DMS 273 (cell line): ENCODE results near the gene TMEM229B.
A peak's percentile ranks its signal among the peaks of the same experiment; 100 is the strongest.

Experiments
- DNase-seq: peaks from one replicate; lab custom pipeline; 2025; ENCODE audit not compliant: unreplicated experiment; lab: John Stamatoyannopoulos, UW

Gene TMEM229B

DNA sequence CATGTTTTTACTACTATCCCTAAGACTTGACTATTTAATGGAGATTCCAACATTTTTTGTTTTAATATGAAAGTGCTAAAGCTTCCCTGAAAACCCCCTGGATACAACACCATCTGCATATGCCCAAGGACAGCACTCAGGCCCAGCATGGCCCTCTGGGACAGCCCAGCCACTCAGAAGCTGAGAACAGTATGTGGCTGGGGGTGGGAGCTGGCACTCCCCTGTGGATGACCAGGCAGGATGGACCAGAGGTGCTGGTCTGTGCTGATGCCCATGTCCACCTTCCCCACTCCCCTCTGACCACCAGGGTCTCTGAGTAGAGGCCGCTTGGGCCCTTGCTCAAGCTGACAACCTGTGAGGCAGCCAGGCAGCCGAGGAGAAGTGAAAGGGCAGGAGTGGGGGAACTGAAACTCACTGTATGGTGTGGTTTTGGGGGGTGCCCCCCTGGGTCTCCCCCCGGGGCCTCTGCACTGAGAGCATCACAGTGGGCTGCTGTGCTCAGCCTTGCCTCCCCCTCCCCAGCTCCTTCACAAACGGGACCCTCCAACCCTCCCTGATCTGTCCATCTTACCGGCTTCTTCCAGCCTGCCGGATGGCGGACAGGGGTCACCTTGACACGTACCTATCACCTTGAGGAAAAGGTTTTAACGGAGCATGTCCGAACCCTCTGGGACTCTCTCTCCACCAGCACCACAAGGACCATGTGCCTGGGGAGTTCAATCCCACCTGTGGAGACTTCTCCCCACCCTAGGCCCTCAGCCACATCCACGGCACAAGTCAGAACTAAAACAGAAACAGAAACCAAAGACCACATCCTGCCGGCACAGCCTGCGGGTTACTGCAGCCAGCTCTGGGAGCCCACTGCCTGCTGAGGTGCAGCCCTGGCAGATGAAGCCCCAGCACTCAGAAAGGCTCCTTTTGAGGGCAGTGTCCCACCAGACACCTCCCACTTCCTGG is at the start of gene TMEM229B:
TSS of gene TMEM229B (minus strand) at position 785 of the 957 bp plus-strand sequence. CDS start 14,798 bp downstream, outside the sequence.
- DNase-seq, result no peak

DNA sequence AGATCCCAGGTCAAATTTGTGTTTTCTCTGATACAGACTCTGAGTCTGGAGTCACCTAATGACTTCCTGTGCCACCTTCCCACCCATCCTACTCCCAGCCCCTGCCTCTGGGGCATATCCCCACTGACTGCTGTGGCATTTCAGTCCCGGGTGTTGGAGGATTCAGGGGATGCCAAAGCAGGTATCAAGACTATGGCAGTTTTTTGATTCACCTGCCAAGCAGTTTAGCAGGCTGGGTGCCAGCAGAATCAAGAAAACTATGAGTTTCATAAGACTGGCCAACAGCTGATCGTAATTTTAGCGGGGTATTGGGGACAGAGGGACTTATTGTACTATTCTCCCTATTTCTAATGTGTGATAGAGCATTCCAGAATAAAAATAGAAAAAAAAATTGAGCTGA is 49.2 kb upstream of the TMEM229B start:
- no peak for DNase-seq

DNA sequence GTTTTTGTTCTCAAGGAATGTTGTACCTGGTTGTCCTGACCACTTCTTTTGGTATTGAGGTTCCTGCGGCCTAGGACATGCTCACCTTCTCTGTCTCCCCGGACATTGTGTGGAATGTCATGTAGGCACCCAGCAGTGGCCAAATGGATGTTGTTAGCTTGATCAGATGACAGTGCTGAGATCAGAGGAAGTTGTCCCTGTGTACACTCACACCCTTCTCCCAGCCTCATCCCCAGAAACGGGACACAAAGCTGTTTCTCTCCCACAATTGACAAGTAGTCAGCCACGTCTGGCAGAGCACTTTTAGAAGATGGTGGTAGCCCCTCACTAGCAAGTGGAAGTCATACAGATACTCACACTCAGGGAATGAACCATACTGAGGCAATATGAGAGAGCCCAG is 47.6 kb upstream of the TMEM229B start:
- DNase-seq, result no peak

DNA sequence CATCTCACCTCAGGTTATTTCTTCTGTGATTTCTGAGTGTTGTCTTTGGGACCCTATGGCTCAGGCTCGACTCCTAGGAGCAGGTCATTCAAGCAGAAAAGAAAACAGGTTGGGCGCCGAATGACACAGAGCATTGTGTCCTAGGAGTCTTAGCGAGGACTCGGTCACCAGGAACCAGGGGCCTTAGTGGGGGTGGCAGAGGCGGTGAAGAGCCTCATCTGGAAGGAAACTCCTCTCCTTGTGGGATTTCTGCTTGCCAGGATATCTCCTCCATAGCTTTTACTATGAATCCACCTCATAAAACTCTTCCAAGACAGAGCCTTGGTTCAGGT is 45.2 kb upstream of the TMEM229B start:
- no peak for DNase-seq

DNA sequence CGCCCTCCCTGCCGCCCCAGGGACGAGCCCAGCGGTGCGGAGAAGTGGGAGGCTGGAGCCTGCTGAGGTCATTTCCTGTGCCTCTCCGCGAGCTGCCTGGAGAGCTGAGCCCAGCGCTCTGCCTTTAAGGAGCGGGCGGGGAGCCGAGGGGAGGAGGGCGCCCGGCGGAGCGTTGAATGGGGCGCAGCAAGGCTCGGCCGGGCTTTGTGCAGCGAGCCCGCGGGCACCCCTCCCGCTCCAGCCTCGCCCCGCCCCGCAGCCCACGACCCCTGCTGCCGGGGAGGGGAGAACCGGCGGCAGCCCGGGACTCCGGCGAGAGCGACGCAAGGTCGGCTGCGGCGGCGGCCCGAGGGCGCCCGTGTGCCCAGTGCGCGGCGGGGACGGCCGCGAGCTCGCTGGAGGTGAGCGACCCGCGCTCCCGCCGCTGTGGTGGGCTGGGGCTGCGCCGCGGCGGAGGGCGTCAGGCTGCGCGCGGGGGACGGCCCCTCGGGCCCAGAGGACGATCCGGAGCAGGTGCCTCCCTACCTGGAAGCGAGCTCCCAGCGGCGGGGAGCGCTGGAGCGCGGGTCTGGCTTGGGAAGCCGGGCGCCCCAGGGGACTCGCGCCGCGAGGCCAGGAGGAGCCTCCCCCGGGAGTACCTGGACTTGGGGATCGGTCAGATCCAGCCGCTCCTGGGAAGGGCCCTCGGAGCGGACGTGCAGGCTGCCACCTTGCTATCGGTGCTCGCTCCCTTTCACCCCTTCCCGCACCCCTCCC is 44.7 kb upstream of the TMEM229B start, which contains the start of gene PLEKHH1:
TSS of gene PLEKHH1 (plus strand) at position 293 of the 756 bp plus-strand sequence. CDS start 8,578 bp downstream, outside the sequence.
- DNase-seq, result peak; percentile 88

DNA sequence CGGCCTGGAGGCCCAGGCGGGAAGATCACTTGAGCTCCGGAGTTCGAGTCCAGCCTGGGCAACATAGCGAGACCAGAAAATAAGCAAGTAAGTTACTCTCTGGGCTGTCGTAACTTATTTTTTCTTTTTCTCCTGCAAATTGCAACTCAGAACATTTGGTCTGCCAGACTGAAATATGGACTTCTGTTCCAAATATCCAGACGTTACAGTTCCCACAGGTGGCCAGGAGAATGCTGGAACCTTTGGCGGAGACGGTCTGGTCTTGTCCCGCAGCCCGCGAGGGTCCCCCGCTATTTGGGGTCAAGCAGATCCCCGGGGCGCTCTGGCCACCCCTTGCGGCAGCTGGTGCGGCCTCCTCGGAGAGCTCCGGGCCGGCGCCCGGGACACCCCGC is 44.1 kb upstream of the TMEM229B start:
- no peak for DNase-seq

DNA sequence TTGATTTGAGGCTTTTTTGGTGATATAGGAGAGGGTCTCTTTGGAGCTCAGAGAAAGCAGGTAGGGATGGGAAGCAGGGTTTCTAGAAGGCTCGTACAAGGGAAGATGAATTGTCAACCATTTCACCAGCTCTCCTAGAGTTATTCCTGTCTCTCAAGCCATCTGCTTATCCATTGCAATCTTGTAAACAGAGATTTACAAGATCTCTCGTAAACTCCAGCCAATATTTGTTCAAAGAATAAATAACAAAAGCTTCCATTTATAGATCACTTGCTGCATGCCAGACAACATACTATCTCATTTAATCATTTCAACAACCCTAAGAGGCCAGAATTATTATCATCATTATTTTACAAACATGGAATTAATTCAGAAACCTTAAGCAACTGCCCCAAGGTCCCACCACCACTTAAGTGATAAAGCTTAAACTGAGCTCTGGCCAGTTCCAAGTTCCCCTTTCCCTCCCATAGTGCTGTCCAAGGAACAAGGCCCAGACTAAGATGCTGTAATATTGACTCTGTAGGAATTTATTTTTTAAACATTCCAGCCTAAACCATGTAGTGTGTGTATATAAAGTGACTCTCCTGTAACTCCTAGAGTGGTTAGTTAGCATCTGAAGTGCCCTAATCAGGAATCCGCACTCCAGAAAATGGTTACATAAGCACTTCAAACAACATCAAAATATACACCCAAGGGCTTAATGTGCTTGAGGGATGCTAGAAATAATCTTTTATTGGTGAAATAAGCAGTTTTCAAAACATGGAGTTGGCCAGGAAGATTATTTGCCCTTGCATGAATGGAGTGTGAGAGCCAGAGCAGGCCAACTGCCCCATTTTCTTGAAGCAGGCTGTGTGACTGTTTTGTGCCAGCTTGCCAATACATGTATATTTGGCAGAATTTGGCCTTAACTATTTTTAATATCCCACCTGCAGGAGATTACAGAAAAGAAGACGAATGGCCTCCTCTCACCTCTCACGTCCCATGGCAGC is 41.7 kb upstream of the TMEM229B start:
- DNase-seq, result no peak

DNA sequence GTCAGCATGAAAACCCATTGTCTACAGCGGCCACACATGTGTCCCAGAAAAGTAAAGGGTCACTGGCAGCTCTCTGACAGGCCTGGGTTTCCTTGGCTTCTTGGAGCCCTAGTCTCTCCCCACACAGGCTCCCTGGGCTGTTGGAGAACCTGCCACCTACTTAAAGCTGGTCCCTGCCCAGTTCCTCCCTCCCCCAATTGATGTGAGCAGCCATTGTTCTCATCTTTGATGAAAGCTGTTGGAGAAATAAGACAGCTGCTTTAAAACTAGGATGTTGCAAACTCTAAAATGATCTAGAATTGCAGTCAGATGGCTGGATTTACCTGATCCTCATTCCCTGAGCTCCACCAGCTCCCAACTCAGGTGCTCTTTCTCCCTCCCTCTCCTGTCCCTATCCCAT is 39.8 kb upstream of the TMEM229B start:
- DNase-seq, result no peak

DNA sequence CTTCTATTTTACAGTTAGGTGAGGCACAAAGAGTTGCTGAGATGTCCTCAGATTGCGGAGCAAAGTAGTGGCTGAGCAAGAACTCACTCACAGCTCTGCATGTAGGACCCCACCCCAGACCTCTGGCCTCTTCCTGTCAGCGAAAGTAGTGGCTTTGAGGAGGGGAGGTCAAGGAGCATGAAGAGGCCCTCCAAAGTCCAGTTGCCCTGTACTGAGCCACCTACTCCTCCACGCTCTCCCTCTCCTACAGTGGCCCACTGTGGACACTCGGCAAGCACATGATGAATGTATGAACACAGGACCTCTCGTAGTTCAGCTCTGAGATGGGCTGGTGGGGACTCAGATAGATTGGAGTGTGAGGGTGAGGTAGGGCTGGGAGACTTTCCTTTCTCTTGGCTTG is 39.2 kb upstream of the TMEM229B start:
- DNase-seq, result no peak

DNA sequence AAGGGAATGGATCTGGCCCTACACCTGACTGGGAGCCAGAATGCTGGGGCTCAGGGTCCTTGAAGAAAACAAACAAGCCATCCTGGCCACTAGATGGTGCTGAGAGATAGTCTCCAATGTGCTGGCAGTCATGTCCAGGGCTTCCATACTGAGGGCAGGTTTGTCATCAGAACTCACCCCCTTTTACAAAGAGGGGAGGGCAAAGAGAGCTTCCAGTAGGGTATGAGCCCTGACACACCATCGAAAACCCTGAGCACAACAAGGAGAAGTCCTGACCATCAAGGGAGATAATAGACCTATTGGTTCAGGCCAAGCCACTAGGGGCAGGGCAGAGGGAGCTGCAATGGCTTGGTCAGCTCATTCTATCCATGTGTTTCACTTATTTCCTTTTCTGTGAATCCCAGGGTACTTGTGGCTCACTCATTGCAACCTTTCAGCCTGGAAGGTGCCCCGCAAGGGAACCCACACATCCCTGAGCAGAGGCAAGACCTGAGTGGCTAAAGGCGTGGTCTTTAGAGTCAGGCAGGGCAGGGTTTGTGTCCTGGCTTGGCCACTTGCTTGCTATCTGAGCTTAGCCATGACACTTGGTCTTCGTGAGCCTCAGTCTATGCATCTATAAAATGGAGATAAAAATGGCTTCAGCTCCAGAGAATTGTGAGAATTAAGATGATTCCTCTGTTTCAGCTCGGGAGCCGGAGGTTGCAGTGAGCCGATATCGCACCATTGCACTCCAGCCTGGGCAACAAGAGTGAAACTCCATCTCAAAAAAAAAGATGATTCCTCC is 38.3 kb upstream of the TMEM229B start:
- peak; percentile 76 for DNase-seq

DNA sequence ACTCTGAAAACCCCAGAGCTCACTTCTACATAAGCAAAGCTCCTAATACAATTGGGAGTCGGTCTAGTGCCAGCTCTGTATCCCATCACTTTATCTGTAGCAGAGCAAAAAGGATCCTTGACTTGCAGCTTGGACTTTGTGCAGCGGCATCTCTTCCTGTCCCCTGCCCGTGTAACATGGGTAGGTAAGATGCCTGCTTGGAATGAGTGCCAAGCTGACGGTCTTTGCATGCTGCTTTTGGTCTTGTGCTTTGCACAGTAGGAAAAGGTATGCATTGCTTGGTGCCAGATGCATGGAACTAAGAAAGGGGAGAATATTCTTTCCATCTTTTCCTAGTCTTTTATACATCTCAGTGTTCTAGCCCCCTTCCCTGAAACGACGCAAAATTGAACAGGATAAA is 37.7 kb upstream of the TMEM229B start:
- no peak for DNase-seq

DNA sequence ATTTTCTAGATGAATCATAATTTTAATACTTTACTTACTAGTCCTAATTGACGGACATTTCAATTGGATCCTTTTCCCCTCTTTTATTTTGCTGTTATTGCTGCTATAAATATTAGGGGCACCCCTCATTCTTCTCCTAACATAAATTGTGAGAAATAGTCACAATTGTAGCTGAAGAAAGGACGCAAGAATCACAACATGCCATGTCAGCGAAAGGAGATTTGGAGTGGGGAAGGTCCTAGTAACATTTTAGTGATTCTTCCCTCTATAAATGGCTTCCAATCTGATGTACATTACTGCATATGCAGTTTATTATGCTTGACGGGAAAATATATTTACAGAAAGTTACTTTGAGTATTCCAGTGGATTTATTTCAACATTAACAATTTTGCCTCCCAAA is 36.9 kb upstream of the TMEM229B start:
- no peak for DNase-seq

DNA sequence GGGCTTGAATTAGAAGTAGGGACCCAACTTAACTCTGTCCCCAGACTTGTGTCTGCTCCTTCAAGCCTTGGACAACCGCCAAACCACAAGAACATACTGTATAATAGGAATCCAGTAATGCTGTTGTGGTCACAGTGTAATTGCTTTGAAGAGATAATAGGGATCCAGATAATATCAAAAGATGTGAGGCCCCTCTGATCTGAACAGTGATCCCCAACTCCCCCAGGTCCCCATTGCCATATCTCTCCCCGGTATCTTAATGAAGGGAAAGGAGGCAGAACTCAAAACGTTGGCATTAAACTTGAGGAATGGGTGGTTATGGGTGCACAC is 36.1 kb upstream of the TMEM229B start:
- peak; percentile 29 for DNase-seq

DNA sequence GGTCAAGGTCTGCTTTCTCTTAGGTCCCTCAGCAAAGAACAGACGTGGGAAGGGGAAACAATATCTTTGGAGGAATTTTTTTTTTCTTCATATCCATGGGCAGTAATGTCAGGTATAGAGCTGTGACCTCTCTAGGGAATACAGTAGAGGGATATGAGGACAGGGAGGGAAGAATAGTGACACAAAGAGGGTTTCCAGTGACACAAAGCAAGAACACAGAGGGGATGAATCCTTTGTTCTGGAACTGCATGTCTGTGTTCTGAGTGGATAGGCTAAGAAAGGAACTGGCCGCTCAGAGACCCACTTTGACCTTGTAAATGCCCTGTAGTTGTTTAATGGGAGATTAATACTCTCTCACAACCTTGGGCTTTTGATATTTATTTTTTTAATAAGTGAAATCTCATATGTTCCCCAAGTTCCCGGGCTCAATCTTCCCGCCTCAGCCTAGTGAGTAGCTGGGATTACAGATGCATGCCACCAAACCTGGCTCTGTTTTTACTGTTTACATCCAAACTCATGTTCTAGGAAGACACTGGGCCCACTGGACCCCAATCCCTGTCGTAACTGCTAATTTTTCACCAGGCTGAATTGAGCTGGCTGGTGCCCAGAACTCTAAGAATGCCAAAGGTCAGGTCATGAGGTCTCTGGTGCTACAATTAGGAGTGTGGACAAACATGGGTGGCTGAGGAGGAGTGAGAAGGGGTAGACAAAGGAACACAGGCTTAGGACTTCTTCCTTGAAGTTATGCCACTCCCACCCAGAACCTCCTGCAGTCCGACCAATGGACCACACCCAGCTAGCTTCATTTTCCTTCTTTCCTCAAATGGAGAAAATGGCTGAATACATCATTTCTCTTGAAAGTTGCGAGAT is 35.5 kb upstream of the TMEM229B start:
- DNase-seq, result no peak

DNA sequence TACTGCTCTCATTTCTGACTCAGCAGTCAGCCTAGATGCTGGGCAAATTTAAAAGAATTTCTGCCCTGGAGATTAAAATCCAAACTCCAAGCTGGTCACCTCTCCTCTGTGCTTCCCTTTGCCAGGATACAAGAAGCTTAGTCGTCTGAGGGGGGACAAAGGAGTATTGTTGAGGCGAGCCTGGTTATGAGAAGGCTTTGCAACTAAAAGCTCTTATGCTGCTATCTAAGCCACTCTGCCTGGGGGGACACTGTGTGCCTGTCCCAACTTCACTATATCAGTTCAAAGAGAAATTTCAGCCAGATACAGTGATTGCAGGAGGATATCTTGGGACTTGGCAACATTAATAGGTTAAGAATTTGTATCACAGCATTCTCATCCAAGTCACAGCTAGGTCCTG is 33.7 kb upstream of the TMEM229B start:
- no peak for DNase-seq

DNA sequence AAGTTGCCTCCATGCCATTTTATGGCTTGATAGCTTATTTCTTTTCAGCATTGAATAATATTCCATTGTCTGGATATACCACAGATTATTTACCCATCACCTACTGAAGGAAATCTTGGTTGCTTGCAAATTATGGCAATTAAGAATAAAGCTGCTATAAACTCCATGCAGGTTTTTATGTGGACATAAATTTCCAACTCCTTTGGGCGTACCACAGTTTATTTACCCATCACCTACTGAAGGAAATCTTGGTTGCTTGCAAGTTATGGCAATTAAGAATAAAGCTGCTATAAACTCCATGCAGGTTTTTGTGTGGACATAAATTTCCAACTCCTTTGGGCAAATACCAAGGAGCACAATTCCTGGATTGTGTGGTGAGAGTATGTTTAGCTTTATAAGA is 32.0 kb upstream of the TMEM229B start:
- no peak for DNase-seq

DNA sequence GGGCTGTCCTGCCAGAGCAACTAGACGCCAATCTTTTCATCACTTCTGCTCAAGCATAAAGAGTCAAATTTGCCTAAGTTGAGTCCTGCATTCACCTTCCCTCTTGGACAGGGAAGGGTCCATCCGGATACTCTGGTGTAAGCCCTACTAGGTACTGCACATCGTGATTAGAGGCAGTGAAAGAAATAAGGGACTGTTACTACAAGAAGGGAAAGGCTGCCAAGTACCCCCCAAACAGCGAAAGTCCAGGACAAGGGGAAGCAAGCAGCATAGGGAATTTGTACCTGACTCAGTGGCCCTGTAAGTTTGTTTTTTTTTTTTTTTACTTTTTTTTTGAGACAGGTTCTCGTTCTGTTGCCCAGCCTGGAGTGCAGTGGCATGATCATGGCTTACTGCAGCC is 30.9 kb upstream of the TMEM229B start:
- no peak for DNase-seq

DNA sequence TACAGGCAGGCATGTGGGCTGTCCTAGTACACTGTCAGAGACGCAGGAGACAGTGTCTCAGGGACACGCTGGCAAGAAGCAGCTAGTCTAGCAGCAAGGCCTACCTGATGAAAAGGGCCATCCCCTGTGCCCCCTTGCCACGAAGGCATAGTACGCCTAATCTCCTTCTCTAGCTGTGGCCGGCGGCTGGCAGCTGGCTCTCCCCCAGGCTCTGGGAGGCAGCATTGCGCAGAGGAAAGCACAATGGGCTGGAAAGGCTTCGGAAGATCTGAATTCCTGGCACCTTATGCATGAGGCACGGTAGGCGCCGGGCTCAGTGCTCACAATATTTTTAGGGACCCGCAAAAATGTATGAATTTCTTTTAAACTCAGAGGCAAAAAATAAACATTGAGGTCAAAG is 28.6 kb upstream of the TMEM229B start:
- DNase-seq, result peak; percentile 31

DNA sequence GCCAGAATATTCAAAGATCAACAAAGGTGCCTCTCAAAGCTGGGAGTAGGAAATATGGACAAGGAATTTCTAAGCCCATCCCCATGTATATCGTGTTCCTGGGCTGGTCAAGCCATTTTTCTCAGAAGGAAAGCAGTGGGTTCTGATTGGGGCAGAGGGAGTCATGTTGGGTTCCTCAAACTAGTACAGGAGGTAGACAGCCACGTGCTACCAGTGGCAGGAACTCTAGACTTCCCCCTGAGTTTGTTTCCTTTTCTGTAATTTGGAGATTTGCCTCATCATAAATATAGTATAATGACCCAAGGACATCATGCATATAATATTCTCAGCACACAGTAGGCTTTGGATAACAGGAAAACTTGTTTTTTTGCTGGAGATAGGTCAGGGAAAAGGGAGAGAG is 28.2 kb upstream of the TMEM229B start:
- DNase-seq, result no peak
